HG03095 (cell line): Measurements from ENCODE around the gene PTPN14.
"Not testable (repeated sequence)": the region's sequence is repeated elsewhere in the genome, so short reads cannot be mapped to it uniquely, and the experiment has no call there.

ENCODE experiments used
- ATAC-seq: cut with Tn5 transposase; IDR thresholded peaks from one replicate; pipeline ENCODE4 v1.9.1; 2021; ENCODE audit warnings: moderate library complexity; ENCODE audit not compliant: unreplicated experiment

PTPN14 gene

DNA sequence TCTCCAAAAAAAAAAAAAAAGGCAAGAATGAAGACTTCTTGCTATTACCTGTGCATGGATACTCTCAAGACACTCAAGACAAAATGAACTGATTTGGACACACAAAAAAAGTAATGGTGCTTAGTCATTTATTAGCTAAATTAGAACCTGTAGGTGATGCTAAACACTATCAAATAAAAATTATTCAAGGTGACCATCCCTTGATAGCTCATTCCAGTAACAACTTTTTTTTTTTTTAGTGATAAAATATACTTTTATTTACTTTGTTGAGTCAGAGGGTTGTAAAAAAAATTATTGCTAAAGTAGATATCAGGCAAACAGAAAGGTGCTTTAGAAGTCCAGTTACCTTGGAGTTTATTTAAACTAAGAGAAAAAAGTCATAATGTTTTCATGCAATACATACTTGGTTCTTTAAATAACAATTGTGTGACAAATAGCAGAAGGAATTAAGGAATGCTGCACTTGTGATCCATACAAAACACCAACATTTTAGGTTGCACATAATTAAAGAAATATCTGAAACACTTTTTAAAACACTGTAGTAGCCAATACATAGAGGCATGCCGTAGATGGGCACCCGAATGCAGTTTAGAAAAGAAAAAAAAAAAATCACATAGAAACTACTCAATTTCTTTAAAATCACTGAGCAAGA, 69.3 kb downstream of the PTPN14 start:
- ATAC-seq, result not testable (repeated sequence)

- no peak for ATAC-seq
Observed at GRCh38 chr1:214476986-214477870, 74.2 kb downstream of the PTPN14 start.

GRCh38 chr1:214476229-214476985, 75.0 kb downstream of the PTPN14 start:
- ATAC-seq, result no peak

GRCh38 chr1:214475746-214476145, 75.7 kb downstream of the PTPN14 start:
- no peak for ATAC-seq

DNA sequence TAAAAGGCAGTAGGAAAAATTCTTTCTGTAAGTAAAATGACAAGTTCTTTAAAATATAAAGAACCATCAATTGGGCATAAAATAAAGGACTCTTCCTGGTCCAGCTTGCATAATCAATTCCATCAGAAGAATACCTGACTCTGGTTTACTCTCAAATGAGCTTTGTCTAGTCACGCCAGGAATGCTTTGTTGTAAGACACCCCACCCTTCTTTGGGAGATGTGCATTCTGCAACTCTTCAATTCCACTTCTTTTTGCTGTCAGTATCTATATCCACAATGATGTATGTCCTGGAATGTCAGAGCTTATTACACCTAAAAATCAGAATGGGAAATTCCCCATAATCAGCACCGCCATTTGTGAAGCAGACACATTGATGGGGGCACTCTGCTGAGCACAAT, 76.1 kb downstream of the PTPN14 start:
- no peak for ATAC-seq

DNA sequence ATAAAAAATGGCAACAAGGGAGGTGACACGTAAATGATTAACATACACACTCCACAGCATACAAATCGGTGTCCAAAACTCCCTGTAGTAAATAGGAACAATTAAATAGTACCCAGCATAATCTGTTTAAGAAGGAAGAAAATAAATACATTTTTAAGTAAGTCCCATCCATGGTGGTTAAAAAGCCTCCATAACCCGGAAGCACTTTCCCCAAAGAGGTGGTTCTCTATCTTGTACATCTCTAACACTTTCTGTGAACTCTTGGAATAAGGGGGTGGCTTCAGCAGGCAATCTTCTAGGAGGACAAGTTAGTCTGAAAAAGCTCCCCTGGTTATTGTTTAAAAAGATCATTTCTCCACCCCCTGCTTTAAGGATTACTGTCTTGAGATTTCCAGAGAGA, 76.9 kb downstream of the PTPN14 start:
- no peak for ATAC-seq

GRCh38 chr1:214473862-214474261, 77.5 kb downstream of the PTPN14 start:
- no peak for ATAC-seq

- ATAC-seq, result no peak
Observed at GRCh38 chr1:214473387-214473786, 78.0 kb downstream of the PTPN14 start.

- ATAC-seq, result no peak
Observed at GRCh38 chr1:214472364-214472763, 79.0 kb downstream of the PTPN14 start.

DNA sequence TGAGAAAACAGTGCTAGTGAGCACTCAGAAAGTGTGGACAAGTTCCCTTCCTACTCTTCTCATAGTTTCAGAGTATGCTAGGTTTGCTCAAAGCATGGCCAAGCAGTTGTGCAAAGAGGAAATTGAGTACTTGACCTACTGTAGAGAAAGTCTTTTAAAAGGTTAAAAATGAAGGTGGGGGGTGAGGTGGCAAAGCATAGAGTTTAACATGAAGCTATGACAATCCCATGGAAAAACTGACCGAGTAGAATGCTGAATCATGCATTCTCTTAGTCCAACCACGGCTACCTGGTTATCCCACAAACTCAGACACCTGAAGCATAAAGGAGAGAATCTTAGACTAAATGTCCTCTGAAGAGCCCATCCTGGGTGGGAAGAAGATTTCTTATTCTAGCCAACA, 79.9 kb downstream of the PTPN14 start:
- ATAC-seq, result no peak

DNA sequence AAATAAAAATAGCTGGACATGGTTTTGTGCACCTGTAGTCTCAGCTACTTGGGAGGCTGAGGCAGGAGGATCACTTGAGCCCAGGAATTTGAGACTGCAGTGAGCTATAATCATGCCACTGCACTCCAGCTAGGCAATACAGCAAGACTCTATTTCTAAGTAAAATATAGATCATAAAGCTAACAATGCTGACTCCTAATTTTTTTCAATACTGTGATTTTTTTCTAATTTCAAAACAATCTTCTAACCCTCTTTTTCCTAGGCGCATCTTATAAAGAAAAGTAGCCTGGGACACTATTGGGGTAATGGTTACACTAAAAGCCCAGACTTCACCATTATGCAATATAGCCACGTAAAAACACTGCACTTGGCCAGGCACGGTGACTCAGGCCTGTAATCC, 81.3 kb downstream of the PTPN14 start:
- ATAC-seq, result no peak

DNA sequence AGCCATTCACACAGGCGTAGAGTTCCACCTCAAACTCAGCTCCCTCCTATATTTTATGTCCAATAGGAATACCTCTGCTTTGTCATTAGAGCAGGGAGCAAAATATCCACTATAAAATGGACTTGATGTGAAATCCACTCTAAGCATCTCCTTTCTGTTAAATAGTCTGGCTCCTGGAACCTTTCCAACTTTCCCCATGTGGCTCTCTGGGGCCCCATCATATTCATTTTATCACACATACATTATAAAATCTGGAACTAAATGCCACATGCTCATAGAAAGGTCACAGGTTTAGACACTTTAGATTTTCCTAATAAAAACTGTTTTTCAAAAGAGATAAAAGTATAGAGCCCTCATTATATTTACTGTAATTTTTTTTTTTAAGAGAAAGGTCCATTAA, 82.1 kb downstream of the PTPN14 start:
- ATAC-seq, result no peak

- no peak for ATAC-seq
Observed at GRCh38 chr1:214467078-214467585, 84.3 kb downstream of the PTPN14 start.

DNA sequence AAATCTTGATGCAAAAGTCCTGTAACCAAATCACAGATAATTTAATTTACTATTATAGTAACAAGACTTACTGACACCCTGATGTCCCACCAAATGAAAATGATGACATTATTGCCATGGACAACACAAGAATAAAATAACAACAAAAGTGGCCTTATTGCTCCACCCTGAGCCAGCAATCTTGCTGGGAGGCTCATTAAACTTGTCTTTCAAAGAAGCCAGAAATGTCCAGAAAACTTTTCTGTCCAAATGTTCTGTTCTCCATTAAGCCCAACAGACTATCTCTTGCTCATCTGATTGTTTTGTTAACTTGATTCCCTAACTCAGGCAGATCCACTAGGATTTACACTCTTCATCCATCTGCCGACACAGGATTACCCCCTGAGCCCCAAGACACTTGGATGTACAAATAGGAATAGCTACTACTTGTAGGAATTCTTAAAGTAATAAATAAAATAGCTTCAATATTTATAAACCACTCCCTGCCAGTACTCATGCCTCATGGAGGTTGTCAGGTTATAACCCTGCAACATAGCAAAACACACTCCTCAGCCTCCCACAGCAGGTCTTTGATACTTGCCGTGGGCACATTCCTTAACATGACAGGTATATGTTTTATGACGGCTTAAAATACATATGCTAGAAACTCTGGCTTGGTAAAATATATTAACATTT, 84.9 kb downstream of the PTPN14 start:
- no peak for ATAC-seq

- no peak for ATAC-seq
Observed at GRCh38 chr1:214464445-214465287, 86.7 kb downstream of the PTPN14 start.

DNA sequence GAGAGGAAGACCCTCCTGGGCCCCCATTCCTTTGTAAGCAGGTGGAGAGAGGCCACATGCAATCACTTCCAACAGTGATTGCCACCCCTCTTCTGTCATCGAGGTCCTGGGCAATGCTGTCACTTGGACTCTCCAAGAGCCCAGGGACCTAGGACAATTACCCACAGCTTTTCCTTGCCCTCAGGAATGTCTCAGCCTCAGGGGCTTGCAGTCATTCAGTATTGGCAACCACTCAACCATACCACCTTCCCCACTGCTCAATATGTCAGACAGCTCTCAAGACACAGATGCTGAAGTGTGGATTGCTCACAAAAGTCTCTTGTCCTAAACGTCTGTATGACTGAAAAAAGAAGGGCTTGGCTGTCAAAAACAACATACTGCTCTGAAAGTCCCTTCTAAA, 87.8 kb downstream of the PTPN14 start:
- ATAC-seq, result no peak

- no peak for ATAC-seq
Observed at GRCh38 chr1:214462882-214463281, 88.5 kb downstream of the PTPN14 start.

DNA sequence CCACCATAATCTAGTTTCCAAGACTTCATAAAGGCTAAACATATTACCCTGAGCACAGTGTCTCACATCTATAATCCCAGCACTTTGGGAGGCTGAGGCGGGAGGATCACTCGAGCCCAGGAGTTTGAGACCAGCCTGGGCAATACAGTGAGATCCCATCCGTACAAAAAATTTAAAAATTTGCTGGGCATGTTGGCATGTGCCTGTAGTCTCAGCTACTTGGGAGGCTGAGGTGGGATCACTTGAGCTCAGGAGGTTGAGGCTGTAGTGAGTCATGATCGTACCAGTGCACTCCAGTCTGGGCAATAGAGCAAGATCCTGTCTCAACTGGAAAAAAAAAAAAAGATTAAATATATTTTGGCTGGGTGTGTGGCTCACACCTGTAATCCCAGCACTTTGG, 90.1 kb downstream of the PTPN14 start:
- no peak for ATAC-seq

GRCh38 chr1:214460304-214460916, 91.0 kb downstream of the PTPN14 start:
- no peak for ATAC-seq

DNA sequence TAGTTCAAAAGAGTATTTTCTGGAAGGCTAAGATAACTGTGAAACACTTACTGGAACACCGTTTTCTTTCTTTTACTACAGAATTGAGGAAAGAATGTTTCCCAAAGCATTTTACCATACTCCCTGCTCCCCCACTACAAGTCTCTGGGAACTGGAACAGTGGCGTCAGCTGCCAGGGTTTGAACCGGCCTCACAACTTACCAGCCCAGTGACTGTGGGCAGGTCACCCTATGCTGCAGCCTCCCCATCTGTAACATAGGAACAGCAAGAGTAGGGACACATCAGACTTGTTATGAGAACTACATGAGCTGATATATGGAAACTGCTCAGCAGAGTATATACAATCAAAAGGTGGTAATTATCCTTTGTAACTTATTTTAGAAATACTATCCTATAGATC, 91.5 kb downstream of the PTPN14 start:
- ATAC-seq, result no peak
